ENCODE results near the gene CLC. TPM values are rescaled to one million over a fixed set of nuclear protein-coding genes. Genes with fewer than 3 reads are reported as not detected.

Gene CLC
- total RNA-seq, result not detected in 2 replicates

GRCh38 chr19:39737891-39738290 lies at the start of gene CLC:
TSS of gene CLC (minus strand) at chr19:39738029. CDS start at chr19:39737952, 77 bp downstream.

GRCh38 chr19:39778763-39779162 lies 40.9 kb upstream of the CLC start, which contains the start of gene LEUTX:
TSS of gene LEUTX (plus strand) at chr19:39778854. CDS start at chr19:39778921, 67 bp downstream.

GRCh38 chr19:39704181-39705044 lies 33.4 kb downstream of the CLC start, which contains the start of gene LGALS14:
TSS of gene LGALS14 (plus strand) at chr19:39704481. CDS start at chr19:39704529, 48 bp downstream.

Other genes starting within 250 kb of the CLC start
- gene DLL3, start 239.1 kb downstream of the CLC start, total RNA-seq, result 0.52 TPM in 1 of 2 replicates, not detected in the other
- gene SELENOV, start 222.9 kb downstream of the CLC start, total RNA-seq, result not detected in 2 replicates
- gene EID2B, start 205.2 kb downstream of the CLC start, total RNA-seq, result 2.7 and 5.1 TPM in 2 replicates
- 12.1 and 12.9 TPM in 2 replicates for gene EID2, start 197.9 kb downstream of the CLC start, total RNA-seq
- gene LGALS13, start 135.5 kb downstream of the CLC start, total RNA-seq, result not detected in 2 replicates
- not detected in 2 replicates for gene LGALS16, start 82.1 kb downstream of the CLC start, total RNA-seq
- gene LGALS14, start 33.5 kb downstream of the CLC start, total RNA-seq, result not detected in 2 replicates
- gene LEUTX, start 40.8 kb upstream of the CLC start, total RNA-seq, result not detected in 2 replicates
- gene DYRK1B, start 96.1 kb upstream of the CLC start, total RNA-seq, result 11.5 and 27.9 TPM in 2 replicates
- gene FBL, start 108.3 kb upstream of the CLC start, total RNA-seq, result 161 and 277 TPM in 2 replicates
- gene FCGBP, start 196.6 kb upstream of the CLC start, total RNA-seq, result under 0.01 TPM in 1 of 2 replicates, not detected in the other
- gene PSMC4, start 233.1 kb upstream of the CLC start, total RNA-seq, result 95.4 and 153 TPM in 2 replicates

All from epithelial cell of alveolus of lung (primary cell).